ENCODE results near the gene LSAMP.
"Not testable (repeated sequence)": the region's sequence is repeated elsewhere in the genome, so short reads cannot be mapped to it uniquely, and the experiment has no call there.

LSAMP gene

DNA sequence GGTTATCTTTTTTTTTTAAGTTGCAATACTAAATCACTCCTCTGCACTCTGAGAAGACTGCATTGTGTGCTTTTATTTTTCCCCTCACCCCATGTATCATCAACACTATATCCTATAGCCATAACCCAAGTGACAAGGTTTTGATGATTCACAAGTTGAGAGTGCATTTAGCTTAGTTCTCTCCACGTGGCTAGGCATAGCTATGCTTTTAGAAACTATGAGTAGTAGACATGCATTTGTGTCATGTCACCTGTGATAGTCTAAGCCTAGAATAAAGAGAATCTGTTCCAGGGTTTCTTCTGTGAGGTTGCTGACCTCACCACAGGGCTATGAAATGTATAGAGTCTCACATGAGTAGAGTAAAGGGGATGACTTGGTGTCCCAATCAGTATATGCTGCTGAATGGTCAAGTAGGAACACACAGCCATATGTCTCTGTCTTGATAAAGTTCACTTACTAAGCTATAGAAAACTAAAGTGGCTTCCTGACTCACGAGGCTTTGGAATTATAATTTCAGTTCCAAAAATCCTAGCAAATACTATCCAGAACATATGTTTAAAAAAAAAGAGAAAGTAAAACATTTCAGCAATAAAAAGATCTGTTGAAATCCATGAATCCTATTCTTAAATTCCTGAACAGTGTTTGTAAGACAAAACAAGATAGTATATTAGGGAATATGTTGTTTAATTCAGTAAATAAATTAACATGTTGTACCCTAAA, 206.3 kb downstream of the LSAMP start:
- DNase-seq (ENCODE audit: low spot score) = no peak

DNA sequence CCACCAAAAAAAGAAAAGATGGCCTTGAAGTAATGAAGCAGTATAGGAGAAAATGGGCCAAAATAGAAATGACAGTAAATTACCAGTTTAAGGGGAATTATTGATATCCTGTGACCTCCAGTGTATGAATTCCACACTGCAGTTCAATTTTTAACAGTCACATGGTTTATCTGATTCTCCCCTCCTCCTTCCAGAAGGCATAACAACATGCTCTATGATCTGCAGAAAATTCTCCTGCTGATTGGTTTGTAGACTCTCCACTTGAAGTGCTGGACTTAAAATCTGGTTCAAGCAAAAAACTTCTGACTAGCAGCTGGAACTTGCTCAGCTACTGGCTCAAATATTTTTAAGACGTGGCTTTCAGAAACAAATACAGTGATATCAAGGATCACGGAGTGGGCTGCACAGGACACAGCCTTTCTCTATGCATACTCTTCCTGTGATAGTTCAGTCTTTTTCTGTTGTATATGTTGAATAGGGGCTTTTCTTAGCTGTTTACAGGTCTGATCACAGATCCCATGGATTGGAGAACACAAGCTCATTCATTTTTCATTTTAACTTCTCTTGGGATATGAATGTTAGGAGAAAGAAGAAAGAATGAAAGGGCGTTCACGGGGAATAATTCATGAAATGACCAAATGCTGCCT, 211.5 kb downstream of the LSAMP start:
- no peak for DNase-seq (ENCODE audit: low spot score)

DNA sequence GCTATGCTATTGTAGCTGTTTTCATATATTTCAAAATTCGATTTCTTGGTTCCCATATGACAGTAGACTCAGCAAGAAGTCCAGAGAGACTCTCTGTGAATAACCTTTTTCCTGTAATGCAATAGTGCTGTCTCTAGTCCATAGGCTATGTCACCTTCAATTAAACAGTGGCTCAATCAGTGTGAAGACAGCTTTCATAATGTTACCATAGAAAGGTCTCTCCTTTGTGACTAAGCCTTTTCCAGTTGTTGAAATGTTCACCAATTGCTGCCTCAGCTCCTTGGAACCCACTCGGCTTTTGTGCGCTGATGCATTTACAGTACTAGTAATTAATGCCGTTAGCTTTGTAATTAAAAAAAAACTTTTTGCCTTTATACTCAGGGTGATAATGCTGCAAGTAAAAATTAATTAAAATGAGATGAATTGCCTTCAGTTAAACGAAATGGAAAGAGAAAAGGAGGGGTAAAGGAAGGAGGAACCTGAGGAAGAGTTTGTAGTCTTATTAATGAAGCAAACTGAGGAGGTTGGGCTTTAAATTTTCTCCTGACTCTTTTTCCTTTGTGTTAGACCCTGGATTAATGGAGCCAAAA, 214.8 kb downstream of the LSAMP start:
- no peak for DNase-seq (ENCODE audit: low spot score)

DNA sequence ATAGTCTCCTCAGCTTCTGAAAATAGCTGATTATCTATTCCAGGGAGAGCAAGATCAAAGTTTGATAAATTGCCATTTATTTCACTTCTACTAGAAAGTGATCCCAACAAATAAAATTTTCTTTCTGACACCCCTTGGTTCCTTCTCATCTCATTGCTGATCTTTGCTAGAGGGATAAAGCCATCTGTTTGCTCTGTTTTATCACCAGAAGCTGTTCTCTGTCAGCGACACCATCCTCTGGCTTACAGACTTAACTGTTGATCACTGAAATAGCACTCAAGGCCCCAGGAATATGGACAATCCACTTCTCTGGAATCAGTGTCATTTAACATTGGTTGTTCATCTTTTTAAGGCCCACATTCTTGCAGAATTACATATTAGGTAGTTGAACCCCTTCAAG, 219.0 kb downstream of the LSAMP start:
- DNase-seq (ENCODE audit: low spot score) = no peak

DNA sequence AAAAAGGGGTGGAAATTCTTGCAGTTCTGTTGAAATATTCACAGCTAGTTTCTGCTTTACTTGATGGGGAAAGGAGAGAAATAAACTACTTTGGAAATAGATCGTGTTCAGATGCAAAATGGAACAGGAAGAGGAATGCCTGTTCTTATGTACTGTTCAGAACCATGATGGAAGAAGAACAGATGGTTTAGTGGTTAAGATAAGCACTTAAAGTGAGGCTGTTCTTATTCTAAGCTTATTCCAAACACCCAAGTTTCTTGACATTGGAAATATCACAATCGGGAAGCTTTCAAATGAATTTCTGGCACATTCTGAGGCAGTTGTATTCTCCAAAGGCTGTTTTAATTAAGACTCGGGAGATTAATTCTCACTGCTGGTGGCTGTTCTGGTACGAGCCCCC, 228.5 kb downstream of the LSAMP start:
- no peak for DNase-seq (ENCODE audit: low spot score)

DNA sequence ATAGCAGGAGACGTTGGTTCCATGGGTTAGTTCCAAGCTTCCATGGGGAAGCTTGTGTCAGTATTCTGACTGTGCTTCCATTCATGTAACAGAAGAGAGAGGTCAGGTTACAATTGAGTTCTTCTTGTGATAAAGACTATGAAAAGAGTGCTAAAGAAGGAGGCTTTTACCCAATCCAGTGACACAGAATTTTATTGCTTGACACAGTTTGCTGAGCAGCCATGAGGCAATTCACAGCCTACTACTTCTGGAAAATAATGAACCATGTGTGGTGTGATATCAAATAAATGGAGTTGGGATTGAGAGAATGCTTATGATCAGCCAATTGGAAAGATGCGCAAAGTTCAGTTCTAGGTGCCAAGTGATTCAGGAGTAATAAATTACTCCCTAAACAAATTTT, 233.4 kb downstream of the LSAMP start:
- no peak for DNase-seq (ENCODE audit: low spot score)

DNA sequence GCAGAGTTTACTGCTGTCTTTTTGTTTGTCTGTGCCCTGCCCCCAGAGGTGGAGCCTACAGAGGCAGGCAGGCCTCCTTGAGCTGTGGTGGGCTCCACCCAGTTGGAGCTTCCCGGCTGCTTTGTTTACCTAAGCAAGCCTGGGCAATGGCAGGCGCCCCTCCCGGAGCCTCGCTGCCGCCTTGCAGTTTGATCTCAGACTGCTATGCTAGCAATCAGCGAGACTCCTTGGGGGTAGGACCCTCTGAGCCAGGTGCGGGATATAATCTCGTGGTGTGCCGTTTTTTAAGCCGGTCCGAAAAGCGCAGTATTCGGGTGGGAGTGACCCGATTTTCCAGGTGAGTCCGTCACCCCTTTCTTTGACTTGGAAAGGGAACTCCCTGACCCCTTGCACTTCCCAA, 236.5 kb downstream of the LSAMP start:
- not testable (repeated sequence) for DNase-seq (ENCODE audit: low spot score)

DNA sequence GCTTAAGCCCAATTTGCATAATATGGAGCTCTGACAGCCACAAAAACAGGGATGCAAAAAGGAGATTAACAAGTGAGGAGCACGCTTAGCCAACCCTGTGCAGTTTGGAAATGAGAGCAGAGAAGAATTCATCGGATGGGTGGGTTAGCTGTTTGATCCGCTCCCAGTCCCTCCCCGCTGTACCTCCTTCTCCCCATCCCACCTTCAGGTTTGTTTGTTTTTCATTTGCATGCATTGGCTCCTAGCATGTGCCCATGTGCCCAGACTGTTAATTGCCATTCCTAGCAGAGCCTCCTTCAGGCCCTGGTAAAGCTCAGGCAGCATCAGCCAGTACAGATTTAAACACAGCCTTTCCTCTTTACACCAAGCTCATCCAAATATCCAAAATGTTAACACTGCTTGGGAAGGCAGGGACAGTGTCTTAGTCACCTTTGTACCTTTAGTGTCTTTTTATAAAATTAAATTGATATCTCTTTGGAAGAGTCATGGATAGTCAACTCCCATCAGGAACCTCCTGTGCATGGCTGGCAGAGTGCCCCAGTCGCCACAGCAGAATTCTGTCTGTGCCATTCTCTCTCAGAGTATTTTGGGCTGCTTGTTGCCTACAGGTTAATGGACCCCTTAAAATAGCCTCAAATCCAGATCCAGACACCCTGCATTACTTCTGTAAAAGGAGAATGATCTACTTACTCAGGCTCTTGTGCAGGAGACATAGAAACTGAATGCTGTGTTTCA, 244.2 kb downstream of the LSAMP start:
- DNase-seq (ENCODE audit: low spot score) = no peak

DNA sequence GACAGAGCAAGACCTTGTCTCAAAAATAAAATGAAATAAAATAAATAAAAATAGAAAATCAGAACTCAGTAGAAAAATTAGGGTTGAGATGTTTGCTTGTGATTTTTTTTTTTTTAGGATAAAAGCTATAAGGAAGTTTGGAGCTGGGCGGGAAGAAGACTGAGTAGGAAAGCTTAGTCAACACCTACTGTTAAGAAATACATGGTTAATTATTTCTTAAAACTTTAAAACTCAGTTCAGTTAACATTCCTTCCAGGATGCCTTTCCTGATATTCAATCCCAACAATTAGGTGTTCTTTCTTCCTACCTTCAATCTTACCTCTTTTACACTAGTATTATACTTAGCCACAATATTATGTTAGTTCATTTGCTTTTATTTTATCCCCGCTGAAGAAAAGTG, 246.2 kb downstream of the LSAMP start:
- DNase-seq (ENCODE audit: low spot score) = no peak

DNA sequence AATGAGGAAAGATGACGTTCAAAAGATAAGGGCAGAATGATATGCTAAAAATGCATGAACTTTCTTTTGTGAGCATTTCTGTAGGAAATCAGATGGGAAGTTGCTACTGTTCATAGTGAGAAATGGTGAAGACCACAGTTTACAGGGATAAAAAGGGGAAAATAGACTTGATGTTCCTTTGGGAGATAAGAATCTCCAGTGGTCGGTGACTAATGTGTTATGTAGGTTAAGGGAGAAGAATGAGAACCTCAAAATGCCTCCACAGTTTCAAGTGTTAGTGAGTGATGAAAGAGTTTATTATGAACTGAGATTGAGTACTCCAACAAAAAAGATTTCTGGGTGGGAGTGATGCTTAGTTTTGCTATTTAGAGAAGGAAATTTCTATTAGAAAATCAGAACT, 247.2 kb downstream of the LSAMP start:
- DNase-seq (ENCODE audit: low spot score) = no peak

DNA sequence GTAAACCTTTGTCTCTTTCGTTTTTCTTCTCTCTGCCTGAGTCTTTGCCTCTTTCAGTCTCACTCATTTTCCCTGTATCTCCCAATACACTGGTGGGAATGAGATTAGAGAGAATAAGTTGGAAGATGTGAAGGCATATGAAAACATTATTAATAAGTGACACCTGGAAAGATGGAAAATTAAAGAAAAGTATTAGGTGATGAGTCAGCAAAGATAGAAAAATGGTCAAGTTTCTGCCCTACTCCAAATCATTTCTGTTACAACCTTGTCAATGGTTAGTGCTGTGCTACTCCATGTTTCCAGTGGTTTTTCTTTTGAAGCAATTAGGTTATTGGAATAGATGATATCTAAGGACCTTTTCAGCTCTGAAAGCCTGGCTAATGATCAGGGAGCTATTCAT, 252.8 kb downstream of the LSAMP start:
- no peak for DNase-seq (ENCODE audit: low spot score)

DNA sequence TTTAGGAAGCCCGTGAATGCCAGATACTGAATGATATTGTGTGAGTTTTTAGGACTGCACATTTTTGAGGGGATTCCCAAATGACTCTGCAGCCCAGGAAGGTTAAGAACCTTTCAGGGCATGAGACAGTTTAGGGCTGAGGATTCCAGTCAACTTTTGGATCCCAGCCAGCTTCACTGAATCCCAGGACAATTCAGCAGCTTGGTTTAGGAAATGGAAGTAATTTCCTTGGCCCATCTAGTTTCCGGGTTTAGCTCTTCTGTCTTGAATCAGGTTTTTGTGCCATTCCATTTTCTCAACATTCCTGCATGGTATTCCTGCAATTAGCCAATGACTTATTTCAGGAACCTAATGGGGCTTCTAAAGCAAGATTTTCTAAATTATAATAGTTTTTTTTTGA, 253.9 kb downstream of the LSAMP start:
- DNase-seq (ENCODE audit: low spot score) = no peak

DNA sequence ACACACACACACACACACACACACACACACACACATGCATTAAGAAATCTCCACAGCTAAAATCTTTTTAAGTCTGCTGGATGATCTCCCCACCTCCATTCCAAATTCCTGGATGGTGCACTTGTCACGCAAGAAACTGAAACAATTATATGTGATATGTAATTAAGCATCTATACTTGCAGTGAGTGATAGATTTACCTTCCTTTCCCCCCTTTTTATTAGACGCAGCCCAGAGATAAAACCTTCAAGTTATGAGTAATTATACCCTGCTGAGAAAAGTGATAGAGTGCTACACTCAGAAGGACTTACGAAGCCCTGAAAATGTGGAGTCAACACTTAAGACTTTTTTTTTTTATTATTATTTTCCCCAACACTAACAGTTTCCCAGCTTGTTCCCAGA, 255.2 kb downstream of the LSAMP start:
- no peak for DNase-seq (ENCODE audit: low spot score)

DNA sequence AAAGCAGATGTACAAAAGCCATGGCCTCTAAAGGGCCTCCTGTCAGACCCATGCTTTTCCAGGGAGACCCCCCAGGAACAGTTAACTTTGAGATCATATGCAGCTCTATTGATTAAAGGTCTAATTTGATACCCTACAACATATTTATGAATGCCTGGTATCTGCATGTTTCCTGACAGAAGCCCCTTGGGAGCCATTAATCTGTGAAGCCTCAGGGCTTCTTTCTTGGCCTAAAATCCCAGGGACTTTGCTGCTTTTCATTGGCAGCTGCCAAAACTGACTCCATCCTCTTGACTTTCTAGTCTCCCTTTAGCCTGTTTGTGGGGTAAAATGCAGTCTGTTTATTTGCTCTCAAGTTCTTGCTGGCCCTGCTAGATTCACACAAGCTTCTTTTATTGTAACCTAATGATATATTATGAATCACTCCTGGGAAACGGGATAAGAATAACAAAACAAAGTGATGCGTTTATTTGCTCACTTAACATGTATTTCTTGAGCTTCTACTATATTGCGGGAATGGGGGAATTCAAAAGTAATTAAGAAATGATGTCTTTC, 257.0 kb downstream of the LSAMP start:
- no peak for DNase-seq (ENCODE audit: low spot score)

DNA sequence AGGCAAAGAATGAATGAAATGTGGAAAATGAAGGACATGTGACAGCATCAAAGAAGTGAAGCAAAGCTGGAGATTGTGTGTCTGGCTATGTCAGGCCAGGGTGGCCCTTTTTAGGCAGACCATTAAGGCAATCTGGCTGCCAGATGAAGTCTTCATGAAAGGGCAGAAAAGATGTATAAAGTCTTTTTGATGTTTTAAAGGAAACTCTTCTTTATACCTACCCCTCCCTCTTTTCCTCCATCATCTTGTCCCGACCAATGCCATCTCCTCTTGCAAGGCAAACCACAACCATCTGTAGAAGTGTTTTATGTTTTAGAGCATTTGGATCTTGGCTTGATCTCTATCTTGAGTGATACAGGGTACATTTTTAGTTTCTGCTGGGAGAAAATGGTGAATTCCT, 259.2 kb downstream of the LSAMP start:
- no peak for DNase-seq (ENCODE audit: low spot score)

DNA sequence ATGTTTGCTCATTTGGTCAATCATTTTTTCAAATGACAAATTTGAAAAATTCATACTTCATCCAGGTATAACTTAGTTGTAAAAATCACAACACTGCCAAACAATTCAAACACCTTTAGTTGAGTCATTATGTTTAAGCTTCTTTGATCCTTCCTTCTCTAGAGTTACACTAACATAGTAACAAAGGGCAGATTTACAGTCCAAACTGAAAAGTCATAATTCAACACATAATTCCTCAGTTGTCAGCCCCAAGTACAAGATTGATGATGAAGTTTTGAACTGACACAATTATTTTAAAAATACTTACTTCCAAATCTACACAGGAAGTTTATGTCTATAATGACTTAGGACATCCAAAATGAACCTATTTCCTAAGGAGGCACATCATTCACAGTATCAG, 264.1 kb downstream of the LSAMP start:
- no peak for DNase-seq (ENCODE audit: low spot score)

DNA sequence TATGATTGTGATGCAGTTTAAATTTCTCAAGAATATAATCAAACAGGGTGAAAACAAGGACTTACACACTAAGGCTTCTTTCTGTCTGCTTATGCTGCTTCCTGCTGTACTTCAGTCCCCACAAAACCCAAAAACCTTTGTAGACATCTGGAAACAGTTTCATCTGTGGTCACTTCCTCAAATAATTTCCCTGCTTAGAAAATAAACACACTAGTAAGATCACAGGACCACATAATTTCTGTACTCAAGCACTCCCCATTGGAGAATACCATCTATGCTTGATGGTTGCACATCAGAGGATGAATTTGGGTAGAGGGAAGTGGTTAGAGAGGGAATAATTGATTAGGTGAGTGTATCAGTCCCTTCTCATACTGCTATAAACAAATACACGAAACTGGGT, 266.2 kb downstream of the LSAMP start:
- DNase-seq (ENCODE audit: low spot score) = peak; percentile 40

DNA sequence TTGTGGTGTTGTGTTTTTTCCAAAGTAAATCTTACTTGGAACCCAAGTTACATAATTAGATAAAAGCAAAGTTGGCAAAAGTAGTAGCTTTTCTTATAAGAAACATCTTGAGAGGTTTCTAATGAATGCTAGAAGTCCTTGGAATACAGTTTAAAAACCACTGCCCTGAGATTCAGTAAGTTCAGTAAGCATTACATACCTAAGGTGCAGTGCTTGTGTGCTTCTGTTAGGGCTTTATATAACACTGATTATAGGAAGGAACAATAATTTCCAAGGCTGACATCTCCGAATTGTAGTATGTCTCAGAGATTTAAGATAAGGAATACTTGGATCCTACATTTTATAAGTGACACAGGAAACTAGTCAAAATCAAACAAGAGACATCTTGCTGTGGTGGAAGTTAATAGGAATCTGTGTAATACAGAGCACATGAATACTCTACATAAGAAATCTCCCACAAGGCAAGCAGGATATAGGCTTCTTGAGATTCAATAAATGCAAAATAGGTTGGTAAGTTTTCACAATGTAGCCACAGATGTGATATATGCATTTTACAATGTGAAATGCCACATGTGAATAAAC, 268.2 kb downstream of the LSAMP start:
- DNase-seq (ENCODE audit: low spot score) = no peak

DNA sequence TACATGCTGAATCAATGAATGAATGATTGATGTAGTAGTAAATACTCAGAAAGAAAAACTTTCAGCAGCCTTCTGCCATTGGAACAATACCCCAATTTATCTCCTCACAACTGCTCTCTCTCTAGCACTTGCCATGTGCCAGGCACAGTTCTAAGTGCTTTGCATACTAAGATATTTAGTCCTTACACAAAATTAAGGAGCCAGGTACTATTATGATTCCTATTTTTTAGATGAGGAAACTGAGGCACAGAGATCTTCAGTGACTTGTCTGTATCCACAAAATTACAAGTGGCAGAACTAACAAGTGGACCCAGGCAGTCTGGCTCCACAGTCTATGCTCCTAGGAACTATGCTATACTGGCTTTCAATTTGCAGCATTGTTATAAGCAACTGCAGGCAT, 279.2 kb downstream of the LSAMP start:
- no peak for DNase-seq (ENCODE audit: low spot score)

DNA sequence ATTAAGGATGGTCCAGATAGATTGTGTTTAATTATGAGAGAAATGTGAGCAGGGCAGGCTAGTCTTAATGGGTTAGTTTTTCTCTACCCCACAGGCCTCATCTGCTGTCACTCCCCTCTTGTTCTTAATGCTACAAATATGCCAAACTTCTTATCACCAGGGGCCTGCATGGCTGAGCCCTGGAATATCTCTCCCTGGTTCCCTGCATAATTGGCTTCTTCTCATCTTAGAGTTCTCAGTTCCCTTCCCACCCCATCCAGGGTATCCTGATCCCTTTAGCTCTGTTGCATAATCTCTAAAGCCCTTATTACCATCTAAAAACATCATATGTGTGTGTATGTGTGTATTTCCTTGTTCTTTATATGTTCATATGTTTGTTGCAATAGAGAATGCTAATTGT, 279.6 kb downstream of the LSAMP start:
- DNase-seq (ENCODE audit: low spot score) = no peak

DNA sequence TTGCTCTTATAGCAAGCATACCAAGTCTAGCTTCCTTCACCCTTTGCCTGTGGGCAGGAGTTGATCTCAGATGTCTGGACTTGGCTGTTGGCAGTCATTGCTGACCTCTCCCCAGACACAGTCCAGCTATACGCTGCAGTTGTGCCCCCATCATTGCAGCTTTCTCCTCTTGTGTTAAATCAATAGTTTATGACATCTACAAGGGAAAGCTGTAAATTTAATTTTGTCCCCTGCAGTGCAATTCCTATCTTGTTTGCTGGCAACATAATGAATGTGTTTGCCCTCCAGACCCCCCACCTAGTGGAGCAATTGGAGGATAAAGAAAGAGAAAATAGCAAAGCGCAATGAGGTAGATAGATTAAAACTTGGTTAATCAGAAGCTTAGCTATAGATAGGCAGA, 280.2 kb downstream of the LSAMP start:
- DNase-seq (ENCODE audit: low spot score) = no peak

DNA sequence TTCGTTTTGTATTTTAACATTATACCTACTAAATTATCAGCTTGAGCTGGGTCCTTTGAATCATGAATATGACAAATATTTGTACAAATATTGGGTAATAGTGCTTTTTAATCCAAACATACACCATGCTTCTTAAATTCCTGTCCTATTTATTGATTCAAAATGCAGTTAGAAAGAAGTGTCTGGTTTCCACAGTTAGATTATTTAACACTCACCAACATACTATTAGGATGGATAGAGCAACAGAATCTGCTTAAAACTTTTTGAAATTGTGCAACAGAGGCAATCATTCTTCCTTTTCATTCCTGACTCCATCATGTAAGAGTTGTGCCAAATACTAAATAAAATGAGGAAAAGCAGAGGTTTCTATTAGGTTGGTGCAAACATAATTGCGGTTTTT, 281.2 kb downstream of the LSAMP start:
- no peak for DNase-seq (ENCODE audit: low spot score)
